ENCODE measurements around the gene MYOZ3. TPM values are rescaled to one million over a fixed set of nuclear protein-coding genes. Genes with fewer than 3 reads are reported as not detected.

MYOZ3 gene
- total RNA-seq, 6 donors from 2014 or later = 0.61 to 2.8 (median 0.89) TPM; not detected in 1

- Histone ChIP-seq H3K9me3 (no peaks in the 10 kb centered on the region), H3K36me3 (peaks cover 0 to 45% (median 33%) of the 10 kb centered on the region in 4 donors), H3K27ac (peak overlapping the region; percentile 46 to 67 (median 58)), H3K4me3 (no peak overlapping the region), H3K4me1 (peaks cover 27 to 41% (median 32%) of the 10 kb centered on the region in 4 donors), H3K27me3 (no peaks in the 10 kb centered on the region)
- 70 to 73% methylated on average over 18 to 21 of the region's 25 CpGs for WGBS, 2 donors
- TF ChIP-seq POLR2A (IDR thresholded peaks at IDR 0.05) = no peak
- no peak for TF ChIP-seq EP300 (IDR thresholded peaks at IDR 0.05)
- no peak for TF ChIP-seq POLR2AphosphoS5 (IDR thresholded peaks at IDR 0.05)
- TF ChIP-seq CTCF (IDR thresholded peaks at IDR 0.05) = no peak
- DNase-seq (peak in 1 of 2 donors; percentile 66), ATAC-seq (ENCODE audit: low FRiP score in 2 of 2) (peak; percentile 37 to 59)
Observed at GRCh38 chr5:150647275-150648251, 13.5 kb upstream of the MYOZ3 start.

DNA sequence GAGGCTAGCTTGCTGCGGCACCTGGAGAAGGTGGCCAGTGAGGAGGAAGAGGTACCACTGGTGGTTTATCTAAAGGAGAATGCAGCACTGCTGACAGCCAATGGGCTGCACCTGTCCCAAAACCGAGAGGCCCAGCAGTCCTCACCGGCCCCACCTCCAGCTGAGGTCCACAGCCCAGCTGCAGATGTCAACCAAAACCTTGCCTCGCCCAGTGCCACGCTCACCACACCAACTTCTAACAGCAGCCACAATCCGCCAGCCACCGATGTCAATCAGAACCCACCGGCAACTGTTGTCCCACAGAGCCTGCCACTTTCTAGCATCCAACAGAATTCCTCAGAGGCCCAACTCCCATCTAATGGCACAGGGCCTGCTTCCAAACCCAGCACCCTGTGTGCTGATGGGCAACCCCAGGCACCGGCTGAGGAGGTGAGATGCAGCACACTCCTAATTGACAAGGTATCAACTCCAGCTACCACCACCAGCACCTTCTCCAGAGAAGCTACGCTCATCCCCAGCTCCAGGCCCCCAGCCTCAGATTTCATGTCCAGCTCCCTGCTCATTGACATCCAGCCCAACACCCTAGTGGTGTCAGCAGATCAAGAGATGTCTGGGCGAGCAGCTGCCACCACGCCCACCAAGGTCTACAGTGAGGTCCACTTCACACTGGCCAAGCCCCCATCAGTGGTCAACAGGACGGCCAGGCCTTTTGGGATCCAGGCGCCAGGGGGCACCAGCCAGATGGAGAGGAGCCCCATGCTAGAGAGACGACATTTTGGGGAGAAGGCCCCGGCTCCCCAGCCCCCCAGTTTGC, 12.6 kb upstream of the MYOZ3 start:
- peaks cover 18 to 36% (median 22%) of the 10 kb centered on the region in 4 donors for H3K4me1 ChIP-seq
- peaks cover 0 to 50% (median 33%) of the 10 kb centered on the region in 4 donors for H3K36me3 ChIP-seq
- H3K27ac ChIP-seq = peak overlapping the region; percentile 46 to 67 (median 58)
- no peaks in the 10 kb centered on the region for H3K27me3 ChIP-seq
- no peak overlapping the region for H3K4me3 ChIP-seq
- no peaks in the 10 kb centered on the region for H3K9me3 ChIP-seq
- ATAC-seq (ENCODE audit: low FRiP score in 2 of 2) (no peak), DNase-seq (no peak)
- TF ChIP-seq EP300 (IDR thresholded peaks at IDR 0.05) (no peak), CTCF (IDR thresholded peaks at IDR 0.05) (no peak), POLR2A (IDR thresholded peaks at IDR 0.05) (no peak), POLR2AphosphoS5 (IDR thresholded peaks at IDR 0.05) (no peak)
- WGBS, 2 donors = 90 to 92% methylated on average over 7 to 16 of the region's 16 CpGs

DNA sequence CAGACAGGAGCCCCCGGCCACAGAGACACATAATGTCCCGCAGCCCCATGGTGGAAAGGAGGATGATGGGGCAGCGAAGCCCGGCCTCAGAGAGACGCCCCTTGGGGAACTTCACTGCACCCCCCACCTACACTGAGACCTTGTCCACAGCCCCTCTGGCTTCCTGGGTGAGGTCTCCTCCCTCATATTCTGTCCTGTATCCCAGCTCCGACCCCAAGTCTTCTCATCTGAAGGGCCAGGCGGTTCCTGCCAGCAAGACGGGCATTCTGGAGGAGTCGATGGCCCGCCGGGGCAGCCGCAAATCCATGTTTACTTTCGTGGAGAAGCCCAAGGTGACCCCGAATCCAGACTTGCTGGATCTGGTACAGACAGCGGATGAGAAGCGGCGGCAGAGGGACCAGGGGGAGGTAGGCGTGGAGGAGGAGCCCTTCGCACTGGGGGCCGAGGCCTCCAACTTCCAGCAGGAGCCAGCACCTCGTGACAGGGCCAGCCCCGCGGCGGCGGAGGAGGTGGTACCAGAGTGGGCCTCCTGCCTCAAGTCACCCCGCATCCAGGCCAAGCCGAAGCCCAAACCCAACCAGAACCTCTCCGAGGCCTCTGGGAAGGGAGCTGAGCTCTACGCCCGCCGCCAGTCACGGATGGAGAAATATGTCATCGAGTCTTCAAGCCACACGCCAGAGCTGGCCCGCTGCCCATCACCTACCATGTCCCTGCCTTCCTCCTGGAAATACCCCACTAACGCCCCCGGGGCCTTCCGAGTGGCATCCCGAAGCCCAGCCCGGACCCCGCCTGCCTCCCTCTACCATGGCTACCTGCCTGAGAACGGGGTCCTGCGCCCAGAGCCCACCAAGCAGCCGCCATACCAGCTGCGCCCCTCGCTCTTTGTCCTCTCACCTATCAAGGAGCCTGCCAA, 11.7 kb upstream of the MYOZ3 start:
- DNase-seq (peak in 1 of 2 donors; percentile 82), ATAC-seq (ENCODE audit: low FRiP score in 2 of 2) (no peak)
- Histone ChIP-seq H3K9me3 (no peaks in the 10 kb centered on the region), H3K4me3 (no peak overlapping the region), H3K36me3 (peaks cover 0 to 52% (median 33%) of the 10 kb centered on the region in 4 donors), H3K27ac (peak overlapping the region; percentile 3 to 50 (median 48)), H3K4me1 (peaks cover 11 to 32% (median 15%) of the 10 kb centered on the region in 4 donors), H3K27me3 (no peaks in the 10 kb centered on the region)
- TF ChIP-seq EP300 (IDR thresholded peaks at IDR 0.05) = no peak
- no peak for TF ChIP-seq POLR2A (IDR thresholded peaks at IDR 0.05)
- TF ChIP-seq CTCF (IDR thresholded peaks at IDR 0.05) = no peak
- TF ChIP-seq POLR2AphosphoS5 (IDR thresholded peaks at IDR 0.05) = no peak
- WGBS, 2 donors = 89 to 90% methylated on average over 29 to 45 of the region's 46 CpGs
